Esophagus squamous epithelium (tissue), 5 donors: ENCODE results near the gene REEP1. TPM values are rescaled to one million over a fixed set of nuclear protein-coding genes. Genes with fewer than 3 reads are reported as not detected.
A peak's percentile ranks its signal among the peaks of the same experiment; 100 is the strongest.

Source experiments
- DNase-seq: peaks from one replicate; lab custom pipeline; 2025; lab: John Stamatoyannopoulos, UW
- H3K27ac ChIP-seq, 4 donors: fragments of 200-600 bp; sonication (generic); one replicate each; pipeline ENCODE4 v1.5.1; 2016 to 2019; ENCODE audit warnings: mild to moderate bottlenecking in 1 of 4
- H3K27me3 ChIP-seq, 4 donors: fragments of 200-600 bp; sonication (generic); 1 replicate in 3 of 4; 2 replicates in 1 of 4; pipeline versions ENCODE4 v1.5.1 to v1.6.0; 2017 to 2021; ENCODE audit warnings: antibody characterized with exemption in 1 of 4
- H3K36me3 ChIP-seq, 3 donors: fragments of 200-600 bp; sonication (generic); one replicate each; pipeline ENCODE4 v1.5.1; 2016 to 2019
- H3K4me1 ChIP-seq, 3 donors: fragments of 200-600 bp; sonication (generic); one replicate each; pipeline ENCODE4 v1.5.1; 2017 to 2019
- H3K4me3 ChIP-seq, 4 donors: fragments of 200-600 bp; sonication (generic); 1 replicate in 3 of 4; 2 replicates in 1 of 4; pipeline ENCODE4 v1.5.1; 2016 to 2019; ENCODE audit warnings: mild to moderate bottlenecking in 2 of 4, moderate library complexity in 1 of 4
- H3K9me3 ChIP-seq, 3 donors: fragments of 200-600 bp; sonication (generic); one replicate each; pipeline ENCODE4 v1.5.1; 2016 to 2019
- POLR2A ChIP-seq, 4 donors: fragments of 450-650 bp; IDR thresholded peaks; one replicate each; pipeline ENCODE4 v1.6.1; 2017; ENCODE audit warnings: antibody characterized with exemption in 4 of 4, mild to moderate bottlenecking in 4 of 4, moderate library complexity in 3 of 4
- WGBS, 2 donors: methylation state at CpG; one replicate each; pipeline ENCODE4 v1.1.5; 2018; 5-methylcytosine and 5-hydroxymethylcytosine counted together
- intact Hi-C: fragments of 100-400 bp; cut with DNase I; formaldehyde crosslinking; loops from one replicate; pipeline ENCODE4 v1.15.0; 2022
- total RNA-seq, 4 donors: library from RNA; depleted of rRNA; stranded (reverse); fragments of >200 nt; gene quantifications; one replicate each; pipeline ENCODE4 v1.1.0, GENCODE V29; 2016
- TF ChIP-seq, protein P1 (sequence below), 6 experiments: fragments of 450-650 bp in 4 of 6; fragments of 200-600 bp in 2 of 6; sonication (generic) in 2 of 6; IDR thresholded peaks; one replicate each; pipeline ENCODE4 v1.5.1; 2016 to 2019; ENCODE audit warnings: antibody characterized with exemption in 6 of 6, mild to moderate bottlenecking in 4 of 6, moderate library complexity in 4 of 6
- donor health status: DM: yes; HTN: yes; CAD: no.

The REEP1 gene
- total RNA-seq, 4 donors from 2014 or later: 0.83 to 10.3 (median 2.0) TPM

DNA sequence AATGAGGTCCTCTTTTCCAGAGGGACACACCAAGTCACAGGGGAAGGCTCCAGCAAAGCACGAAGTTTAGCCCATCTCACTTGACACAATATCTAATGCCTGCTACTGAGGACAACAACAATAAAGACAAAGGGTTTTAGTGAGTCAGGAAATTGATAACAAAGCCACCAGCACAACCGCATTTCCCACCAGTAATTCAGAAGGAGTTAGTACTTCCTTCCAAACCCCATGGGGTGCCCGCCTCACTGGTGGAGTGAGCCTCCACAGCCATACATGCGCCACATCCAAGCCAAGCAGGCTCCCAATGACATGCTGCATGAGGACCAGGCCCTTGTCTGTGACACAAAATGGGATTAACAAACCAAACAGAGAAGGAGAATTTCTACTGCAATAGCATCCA, 98.1 kb downstream of the REEP1 start:
- TF ChIP-seq, protein P1, sequence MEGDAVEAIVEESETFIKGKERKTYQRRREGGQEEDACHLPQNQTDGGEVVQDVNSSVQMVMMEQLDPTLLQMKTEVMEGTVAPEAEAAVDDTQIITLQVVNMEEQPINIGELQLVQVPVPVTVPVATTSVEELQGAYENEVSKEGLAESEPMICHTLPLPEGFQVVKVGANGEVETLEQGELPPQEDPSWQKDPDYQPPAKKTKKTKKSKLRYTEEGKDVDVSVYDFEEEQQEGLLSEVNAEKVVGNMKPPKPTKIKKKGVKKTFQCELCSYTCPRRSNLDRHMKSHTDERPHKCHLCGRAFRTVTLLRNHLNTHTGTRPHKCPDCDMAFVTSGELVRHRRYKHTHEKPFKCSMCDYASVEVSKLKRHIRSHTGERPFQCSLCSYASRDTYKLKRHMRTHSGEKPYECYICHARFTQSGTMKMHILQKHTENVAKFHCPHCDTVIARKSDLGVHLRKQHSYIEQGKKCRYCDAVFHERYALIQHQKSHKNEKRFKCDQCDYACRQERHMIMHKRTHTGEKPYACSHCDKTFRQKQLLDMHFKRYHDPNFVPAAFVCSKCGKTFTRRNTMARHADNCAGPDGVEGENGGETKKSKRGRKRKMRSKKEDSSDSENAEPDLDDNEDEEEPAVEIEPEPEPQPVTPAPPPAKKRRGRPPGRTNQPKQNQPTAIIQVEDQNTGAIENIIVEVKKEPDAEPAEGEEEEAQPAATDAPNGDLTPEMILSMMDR (IDR thresholded peaks at IDR 0.05): no peak
- TF ChIP-seq POLR2A (IDR thresholded peaks at IDR 0.05): no peak
- no peak overlapping the region for H3K27ac ChIP-seq
- no peaks in the 10 kb centered on the region for H3K36me3 ChIP-seq
- H3K9me3 ChIP-seq: no peaks in the 10 kb centered on the region
- intact Hi-C loops: no loop called here
- peaks cover 0 to 13% (median 0%) of the 10 kb centered on the region in 3 donors for H3K4me1 ChIP-seq
- no peaks in the 10 kb centered on the region for H3K27me3 ChIP-seq
- no peak for DNase-seq
- H3K4me3 ChIP-seq: no peak overlapping the region
- 57 to 89% methylated on average over 2 to 4 of the region's 4 CpGs for WGBS, 2 donors

DNA sequence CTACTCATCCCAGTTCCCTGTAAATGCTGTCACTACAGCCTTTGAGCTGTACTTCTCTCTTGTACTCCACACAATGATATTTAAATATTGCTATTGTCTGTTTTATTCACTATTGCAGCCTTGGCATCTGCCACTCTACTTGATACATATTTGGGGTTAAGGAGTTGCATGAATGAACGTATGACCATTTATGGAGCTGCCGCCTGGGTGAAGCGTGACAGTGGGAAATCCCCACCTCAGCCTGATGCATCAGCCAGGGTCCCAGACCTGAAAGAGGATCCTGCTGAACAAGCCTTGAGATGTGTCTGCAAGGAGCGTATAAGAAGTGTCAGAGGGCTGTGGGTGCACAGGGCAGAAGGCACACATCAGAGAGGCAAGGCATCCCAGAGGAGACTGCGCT, 99.1 kb downstream of the REEP1 start:
- H3K4me3 ChIP-seq: no peak overlapping the region
- no peaks in the 10 kb centered on the region for H3K27me3 ChIP-seq
- 57 to 71% methylated on average over 2 to 5 of the region's 5 CpGs for WGBS, 2 donors
- TF ChIP-seq, protein P1 (IDR thresholded peaks at IDR 0.05): no peak
- TF ChIP-seq POLR2A (IDR thresholded peaks at IDR 0.05): no peak
- no peak for DNase-seq
- H3K4me1 ChIP-seq: peaks cover 0 to 12% (median 0%) of the 10 kb centered on the region in 3 donors
- no peaks in the 10 kb centered on the region for H3K9me3 ChIP-seq
- H3K36me3 ChIP-seq: no peaks in the 10 kb centered on the region
- intact Hi-C loops: no loop called here
- H3K27ac ChIP-seq: no peak overlapping the region

DNA sequence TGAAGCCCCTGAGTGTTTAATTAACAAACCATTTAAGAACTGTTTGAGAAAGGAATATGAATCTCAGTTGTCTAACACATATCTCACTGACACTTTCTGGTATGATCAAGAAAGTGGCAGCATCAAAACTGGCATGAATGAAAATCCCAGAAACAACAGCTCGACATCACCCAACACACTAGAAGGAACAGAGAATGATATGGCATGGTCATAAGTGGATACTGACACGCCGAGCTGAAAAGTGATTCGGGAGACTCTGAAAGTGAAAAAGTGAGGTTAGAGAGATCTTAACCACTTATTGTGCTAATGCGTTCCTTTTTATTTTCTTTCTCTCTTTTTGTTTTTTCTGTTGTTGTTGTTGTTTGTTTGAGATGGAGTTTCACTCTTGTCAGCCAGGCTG, 100.3 kb downstream of the REEP1 start:
- no peaks in the 10 kb centered on the region for H3K27me3 ChIP-seq
- H3K4me1 ChIP-seq: peaks cover 0 to 10% (median 0%) of the 10 kb centered on the region in 3 donors
- no peak overlapping the region for H3K27ac ChIP-seq
- no peaks in the 10 kb centered on the region for H3K9me3 ChIP-seq
- no peaks in the 10 kb centered on the region for H3K36me3 ChIP-seq
- WGBS, 2 donors: 56 to 68% methylated on average over 5 of the region's 5 CpGs
- TF ChIP-seq POLR2A (IDR thresholded peaks at IDR 0.05): no peak
- TF ChIP-seq, protein P1 (IDR thresholded peaks at IDR 0.05): no peak
- no peak overlapping the region for H3K4me3 ChIP-seq
- DNase-seq: no peak
- intact Hi-C loops: no loop called here

DNA sequence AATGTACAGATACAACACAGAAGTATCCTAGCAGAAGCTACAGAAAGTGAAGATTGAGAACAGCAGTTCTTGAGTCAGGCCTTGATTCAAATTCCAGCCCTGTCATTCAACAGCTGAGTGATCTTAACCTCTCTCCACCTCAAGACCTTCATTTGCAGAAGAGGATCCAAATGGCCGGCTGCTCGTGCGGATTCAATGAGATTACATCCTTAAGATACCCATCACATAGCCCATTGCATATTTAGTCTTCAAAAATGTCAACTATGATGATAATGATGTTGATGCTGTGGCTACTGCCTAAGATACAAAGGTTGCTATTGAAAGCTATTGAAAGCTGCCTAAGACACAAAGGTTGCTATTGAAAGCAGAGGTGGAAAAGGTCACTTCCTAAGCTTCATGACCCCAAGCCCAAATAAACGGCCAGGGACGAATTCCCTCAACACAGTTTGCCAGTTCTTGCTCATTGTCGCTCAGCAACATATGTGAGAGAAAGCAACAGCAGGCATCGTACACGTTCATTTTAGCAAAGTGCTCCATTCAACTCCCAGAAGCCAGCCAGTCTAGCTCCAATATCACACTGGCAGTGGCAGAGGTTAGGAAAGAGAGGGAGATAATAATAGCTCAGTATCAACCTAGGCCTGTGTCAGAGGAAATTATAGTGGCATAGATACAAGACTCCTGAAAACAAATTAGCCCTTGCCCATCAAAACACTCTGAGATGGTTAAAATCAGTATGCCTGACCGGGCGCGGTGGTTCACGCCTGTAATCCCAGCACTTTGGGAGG, 102.0 kb downstream of the REEP1 start:
- Histone ChIP-seq H3K4me1 (peaks cover 0 to 10% (median 0%) of the 10 kb centered on the region in 3 donors), H3K27me3 (no peaks in the 10 kb centered on the region), H3K9me3 (no peaks in the 10 kb centered on the region), H3K4me3 (no peak overlapping the region), H3K36me3 (no peaks in the 10 kb centered on the region), H3K27ac (peak overlapping the region in 2 of 4 donors; percentile 54)
- TF ChIP-seq POLR2A (IDR thresholded peaks at IDR 0.05): no peak
- TF ChIP-seq, protein P1 (IDR thresholded peaks at IDR 0.05): no peak
- no peak for DNase-seq
- WGBS, 2 donors: 70 to 75% methylated on average over 12 of the region's 12 CpGs
- intact Hi-C loops: no loop called here

DNA sequence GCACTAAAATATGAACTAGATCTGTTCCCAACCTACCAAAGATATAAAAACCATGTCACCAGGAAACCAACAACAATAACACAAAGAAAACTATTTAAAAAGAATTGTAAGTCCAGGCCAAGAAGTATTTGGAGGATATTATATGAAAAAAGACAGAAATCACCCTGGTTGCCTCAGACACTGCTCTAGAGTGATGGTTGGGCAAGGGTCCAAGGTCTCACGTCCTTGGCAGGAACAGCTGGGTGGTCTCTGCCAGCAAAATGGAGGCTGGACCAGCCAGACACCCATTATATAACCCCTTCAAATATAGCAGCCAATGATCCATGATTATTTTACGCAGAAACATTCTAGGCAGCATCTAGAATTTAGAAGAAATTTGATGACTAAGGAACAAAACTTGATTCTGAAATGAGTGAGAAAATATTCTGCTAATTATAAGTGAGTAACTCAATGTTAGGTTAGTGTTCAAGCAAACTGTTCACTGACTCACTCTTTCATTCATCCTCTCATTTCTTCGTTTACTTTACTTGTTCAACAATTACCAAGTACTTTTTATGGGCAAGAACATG, 102.8 kb downstream of the REEP1 start:
- H3K27me3 ChIP-seq: no peaks in the 10 kb centered on the region
- H3K4me1 ChIP-seq: peaks cover 0 to 10% (median 0%) of the 10 kb centered on the region in 3 donors
- H3K36me3 ChIP-seq: no peaks in the 10 kb centered on the region
- DNase-seq: no peak
- TF ChIP-seq POLR2A (IDR thresholded peaks at IDR 0.05): no peak
- TF ChIP-seq, protein P1 (IDR thresholded peaks at IDR 0.05): no peak
- peak overlapping the region in 3 of 4 donors; percentile 32 to 54 (median 54) for H3K27ac ChIP-seq
- 42 to 45% methylated on average over 3 of the region's 3 CpGs for WGBS, 2 donors
- intact Hi-C loops: no loop called here
- no peak overlapping the region for H3K4me3 ChIP-seq
- H3K9me3 ChIP-seq: no peaks in the 10 kb centered on the region
